MM.1S (cell line): ENCODE data around the gene ZFP30.

Experiments
- CTCF ChIP-seq: fragments of 300-600 bp; sonication (generic); IDR thresholded peaks from 2 replicates; pipeline ENCODE4 v1.5.1; 2016; ENCODE audit warnings: antibody characterized with exemption, low read length, mixed read lengths
- EZH2phosphoT487 ChIP-seq: fragments of 300-600 bp; sonication (generic); IDR thresholded peaks from 2 replicates; pipeline ENCODE4 v1.6.1; 2018; ENCODE audit warnings: antibody characterized with exemption, low read length

GRCh38 chr19:37699057-37699456 lies 43.8 kb upstream of the ZFP30 start:
- TF ChIP-seq CTCF (no peak), EZH2phosphoT487 (no peak)
